ENCODE data around the gene FAM163B.

DNA sequence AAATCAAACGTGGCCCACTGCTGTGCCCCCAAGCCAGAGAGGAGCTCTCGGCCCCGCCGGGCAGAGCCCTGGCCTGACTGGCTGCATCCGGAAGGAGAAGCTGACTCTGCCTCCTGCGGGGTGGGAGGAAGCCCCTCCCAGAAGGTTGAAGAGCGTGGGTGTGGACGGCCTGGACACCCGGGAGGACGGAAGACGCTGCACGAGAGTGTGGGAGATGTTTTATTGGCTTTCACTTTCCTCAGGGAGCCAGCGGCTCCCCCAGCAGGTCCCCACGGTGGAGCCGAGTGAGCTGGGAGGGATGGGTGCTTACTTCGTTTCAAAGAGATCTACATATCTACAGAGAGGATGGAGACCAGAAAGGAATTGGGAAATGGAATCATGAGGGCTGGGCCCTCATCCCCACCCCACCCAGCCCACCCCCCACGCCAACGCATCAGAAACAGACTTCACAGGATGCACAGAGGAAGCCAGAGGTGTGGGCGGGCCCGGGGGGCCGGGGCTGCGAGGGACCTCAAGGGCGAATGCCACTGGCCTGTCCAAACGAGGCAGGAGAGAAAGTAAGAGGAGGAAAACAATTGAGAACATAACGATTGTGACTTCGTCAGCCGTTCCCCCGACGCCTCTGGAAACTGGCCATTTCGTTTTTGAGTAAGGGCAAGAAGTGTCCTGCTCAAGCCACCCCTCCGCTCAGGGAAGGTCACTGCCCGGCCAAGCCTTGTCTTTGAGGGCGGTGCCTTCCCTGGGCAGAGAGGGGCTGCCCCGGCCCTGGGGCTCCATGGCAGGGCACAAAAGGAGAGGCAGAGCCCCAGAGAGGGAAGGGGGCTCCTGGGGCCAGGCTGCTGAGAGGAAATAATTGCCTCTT lies 32.1 kb downstream of the FAM163B start:
- TF ChIP-seq CTCF (IDR thresholded peaks at IDR 0.05; ENCODE audit: low read length): no peak
- no peak for TF ChIP-seq EZH2 (IDR thresholded peaks at IDR 0.05; ENCODE audit: borderline replicate concordance, low read length)
